HG02943 (cell line): ENCODE data around the gene USP37.

ENCODE experiments used
- ATAC-seq: cut with Tn5 transposase; IDR thresholded peaks from one replicate; pipeline ENCODE4 v1.9.1; 2021; ENCODE audit warnings: mild to moderate bottlenecking, low read depth, moderate library complexity; ENCODE audit not compliant: unreplicated experiment

The USP37 gene

DNA sequence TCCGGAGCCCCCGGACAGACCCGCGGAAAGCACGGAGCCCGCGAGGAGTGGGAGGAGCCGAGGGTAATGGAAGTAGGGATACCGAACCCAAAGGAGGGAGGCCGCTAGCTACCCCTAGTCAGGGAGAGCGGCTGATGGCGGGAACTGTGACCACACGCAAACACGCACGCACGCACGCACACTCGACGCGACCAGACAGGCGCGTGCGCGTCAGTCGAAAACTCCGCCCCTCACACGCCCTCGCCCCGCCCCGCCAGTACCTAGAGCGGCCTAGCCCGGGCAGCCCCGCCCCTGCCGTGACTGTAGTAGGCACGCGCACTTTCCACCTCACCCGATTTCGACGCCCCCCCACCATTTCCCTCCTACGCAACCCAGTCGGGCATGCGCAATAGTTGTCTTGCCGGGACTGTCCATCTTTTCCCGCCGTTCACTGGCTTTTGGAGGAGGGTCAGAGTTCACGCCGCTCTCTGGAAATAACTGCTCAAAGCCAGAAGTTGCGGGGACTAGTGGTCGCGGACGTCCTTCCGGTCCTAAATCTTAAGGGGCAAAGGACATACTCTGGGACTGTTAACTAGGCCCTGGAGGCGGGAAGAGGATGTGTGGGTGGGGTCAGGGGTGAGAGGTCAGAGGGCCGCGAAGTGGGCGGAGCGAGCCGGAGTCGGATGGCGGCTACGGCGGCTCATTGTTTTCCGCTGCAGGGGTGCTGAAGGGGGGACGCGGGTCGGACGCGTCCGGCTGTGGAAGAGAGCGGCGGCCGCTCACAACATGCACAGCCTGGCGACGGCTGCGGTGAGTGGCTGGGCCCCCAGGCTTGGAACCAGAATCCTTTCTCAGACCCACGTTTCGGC lies at the start of gene USP37, which contains the start of gene CNOT9:
USP37 (minus strand) TSS at position 162 of the 848 bp plus-strand sequence. CDS start 9,698 bp downstream, outside the sequence.
CNOT9 (plus strand) TSS at position 650 of the 848 bp plus-strand sequence; CDS start at position 766, 116 bp downstream.
- peak; percentile 78 for ATAC-seq

DNA sequence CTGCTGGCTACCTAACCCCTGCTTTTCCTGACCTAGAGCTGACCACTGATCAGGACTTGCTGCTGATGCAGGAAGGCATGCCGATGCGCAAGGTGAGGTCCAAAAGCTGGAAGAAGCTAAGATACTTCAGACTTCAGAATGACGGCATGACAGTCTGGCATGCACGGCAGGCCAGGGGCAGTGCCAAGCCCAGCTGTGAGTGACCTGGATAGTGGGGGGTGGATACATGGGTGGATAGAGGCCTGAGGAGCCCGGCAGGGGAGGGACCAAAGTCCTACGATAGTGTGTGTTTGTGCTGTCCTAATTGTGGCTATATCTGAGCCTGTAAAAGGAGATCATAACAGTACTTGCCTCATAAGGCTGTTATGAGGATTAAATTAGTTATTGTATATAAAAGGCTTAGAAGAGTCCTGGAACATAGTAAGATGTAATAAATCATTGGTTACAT lies 47.7 kb upstream of the USP37 start:
- no peak for ATAC-seq

DNA sequence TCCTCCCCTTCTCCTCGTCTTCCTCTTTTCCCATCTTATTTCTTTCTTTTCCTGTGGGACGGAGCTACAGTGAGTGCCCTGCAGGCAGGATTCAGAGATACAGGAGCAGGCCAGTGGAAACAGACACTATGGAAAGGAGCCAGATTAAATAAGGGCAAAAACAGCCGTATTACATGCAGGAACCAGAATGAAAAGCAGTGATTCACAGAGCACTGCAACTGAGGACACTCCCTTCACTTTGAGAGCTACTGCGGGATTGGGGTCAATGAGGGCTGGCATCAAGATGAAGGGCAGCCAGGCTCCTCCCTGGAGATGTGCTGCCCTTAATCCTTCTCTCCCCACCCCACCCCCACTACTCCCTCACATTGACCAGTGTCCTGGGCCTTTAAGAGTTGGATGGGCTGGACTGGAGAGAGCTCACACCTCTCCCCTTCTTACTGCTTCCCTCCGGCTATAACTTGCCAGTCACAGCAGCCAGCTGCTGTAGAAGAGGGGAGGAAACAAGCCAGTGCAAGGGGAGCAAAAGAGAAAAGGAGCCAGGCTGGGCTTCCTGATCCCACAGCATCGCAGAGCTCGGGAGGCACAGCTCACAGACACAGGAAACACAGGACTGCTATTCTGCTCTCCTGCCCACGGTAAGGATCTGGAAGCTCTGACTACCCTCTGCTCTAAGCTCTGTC lies 39.4 kb upstream of the USP37 start, which contains the start of gene PLCD4:
PLCD4 (plus strand) TSS at position 464 of the 680 bp plus-strand sequence. CDS start 7,841 bp downstream, outside the sequence.
- no peak for ATAC-seq

- ATAC-seq, result no peak
Measured at GRCh38 chr2:218605432-218605831, 37.3 kb upstream of the USP37 start.

- ATAC-seq, result no peak
Measured at GRCh38 chr2:218585541-218585940, 17.4 kb upstream of the USP37 start.

DNA sequence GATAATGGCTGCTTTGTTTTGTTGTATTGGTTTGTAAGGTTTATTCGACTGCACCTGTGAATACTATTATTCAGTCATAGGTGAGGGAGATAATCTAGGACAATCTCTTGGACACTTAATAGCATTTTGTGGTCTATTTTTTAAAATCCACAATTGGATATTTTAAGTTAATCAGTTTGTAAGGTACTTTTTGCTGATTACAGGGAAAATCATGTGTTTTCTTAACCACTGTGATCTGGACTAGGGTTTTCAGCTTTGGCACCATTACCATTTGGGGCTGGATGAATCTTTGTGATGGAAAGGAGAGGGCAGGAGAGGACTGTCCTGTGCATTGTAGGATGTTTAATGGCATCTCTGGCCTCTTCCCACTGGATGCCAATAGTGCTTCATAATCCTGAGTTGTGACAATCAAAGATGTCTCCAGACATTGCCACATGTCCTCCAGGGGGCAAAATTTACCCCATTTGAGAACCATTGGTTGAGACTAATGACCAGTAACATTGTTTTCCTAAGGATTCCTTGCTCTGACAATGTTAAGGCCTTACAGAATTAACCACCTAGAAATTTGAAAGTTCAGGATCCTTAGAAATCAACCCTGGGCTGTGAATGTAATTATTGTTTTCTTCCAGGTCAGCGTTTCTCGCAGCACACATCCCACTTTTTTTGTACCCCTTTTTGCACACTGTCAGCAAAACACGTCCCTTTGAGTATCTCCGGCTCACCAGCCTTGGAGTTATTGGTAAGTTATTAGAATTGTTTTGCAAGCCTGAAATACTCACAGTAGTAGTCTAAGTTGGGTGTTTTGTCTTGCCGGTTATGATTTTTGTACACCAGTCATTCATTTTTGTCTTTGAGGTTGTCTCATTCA lies 16.1 kb upstream of the USP37 start:
- ATAC-seq, result no peak

DNA sequence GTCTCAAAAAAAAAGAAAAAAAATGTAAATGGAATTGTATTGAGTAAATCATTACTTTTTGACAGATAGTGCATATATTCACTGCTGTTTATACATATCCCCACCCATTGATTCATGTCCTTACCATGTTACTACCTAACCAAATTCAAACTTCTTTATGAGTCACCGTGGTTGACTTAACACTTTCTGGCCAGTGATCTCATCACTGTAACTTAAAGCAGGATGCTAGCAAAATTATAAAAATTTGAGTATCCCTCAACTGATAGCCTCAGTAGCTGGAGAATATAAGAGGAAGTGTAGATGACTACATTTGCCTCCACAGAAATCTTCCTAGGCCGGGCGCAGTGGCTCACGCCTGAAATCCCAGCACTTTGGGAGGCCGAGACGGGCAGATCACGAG lies 13.9 kb upstream of the USP37 start:
- no peak for ATAC-seq

DNA sequence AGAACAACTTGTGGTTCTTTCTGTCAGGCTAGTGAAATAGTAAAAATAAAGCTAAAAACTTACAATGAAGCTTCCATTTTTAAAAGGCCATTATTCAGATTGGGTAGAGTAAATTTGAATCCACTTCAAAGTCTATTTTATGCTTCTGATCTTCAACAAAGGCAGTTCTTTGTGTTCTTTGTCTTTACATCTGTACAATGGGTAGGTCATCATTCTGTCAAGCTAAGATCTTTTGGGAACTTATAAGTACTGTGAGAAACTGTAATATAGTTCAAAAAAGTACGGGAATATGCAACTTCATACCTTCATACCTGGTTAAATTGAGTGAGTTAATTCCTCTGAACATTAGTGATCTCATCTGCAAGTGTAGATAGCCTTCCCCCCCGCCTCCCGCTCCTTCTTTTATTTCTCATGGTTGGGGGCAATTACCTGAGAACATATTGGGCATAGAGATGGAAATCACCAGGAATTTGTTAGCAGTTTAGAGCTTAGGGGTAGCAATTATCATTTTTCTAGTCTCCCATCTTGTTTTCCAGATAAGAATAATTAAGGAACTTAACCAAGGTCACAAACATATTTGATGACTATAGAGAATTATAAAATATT lies 10.2 kb upstream of the USP37 start:
- no peak for ATAC-seq

DNA sequence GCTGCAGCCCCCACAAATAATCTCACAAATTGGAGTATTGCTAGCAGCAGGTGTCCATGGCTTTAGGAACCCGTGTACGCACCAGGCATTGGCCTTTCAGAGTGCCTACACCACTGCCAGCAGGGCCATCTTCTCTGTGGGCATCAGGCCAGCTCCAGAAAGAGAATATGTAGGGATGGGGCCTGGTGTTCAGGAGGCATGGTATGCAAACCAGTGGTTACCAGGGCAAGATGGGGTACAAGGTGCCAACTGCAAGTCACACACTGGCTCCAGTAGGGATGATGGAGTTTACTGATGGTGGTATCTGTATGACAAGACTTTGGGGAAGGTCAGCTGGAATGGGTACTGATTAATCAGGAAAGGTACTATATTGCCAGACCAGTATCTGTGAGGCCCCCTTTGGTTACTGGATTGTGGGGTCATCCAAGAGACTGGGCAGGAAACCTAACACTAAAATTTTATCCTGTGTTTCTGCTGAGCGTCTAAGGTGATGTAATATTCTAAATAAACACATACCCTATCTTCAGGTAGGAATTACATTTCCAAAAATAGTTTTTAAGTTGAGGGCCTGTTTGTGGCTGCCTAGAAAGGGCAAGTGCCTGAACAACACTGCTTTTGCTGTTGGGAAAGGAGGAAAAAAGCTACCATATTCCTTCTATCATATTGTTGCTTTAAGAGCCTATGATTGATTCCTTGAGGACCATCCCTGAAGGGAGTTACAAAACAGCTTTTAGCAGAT lies 9.5 kb upstream of the USP37 start:
- no peak for ATAC-seq

DNA sequence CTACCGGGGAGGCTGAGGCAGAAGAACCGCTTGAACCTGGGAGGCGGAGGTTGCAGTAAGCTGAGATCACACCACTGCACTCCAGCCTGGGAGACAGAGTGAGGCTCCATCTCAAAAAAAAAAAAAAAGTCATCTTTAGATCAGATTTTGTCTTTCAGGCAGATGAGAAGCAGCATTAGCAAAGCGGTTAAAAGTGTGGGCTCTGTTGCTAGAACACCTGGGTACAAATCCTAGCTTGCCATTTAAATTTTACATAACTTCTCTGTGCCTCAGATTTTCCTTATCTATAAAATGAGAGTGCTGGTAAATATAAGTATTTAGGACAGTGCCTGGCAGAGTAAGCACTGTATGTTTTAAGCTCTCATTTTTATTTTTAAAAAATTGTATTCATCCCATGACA lies 8.7 kb upstream of the USP37 start:
- no peak for ATAC-seq

DNA sequence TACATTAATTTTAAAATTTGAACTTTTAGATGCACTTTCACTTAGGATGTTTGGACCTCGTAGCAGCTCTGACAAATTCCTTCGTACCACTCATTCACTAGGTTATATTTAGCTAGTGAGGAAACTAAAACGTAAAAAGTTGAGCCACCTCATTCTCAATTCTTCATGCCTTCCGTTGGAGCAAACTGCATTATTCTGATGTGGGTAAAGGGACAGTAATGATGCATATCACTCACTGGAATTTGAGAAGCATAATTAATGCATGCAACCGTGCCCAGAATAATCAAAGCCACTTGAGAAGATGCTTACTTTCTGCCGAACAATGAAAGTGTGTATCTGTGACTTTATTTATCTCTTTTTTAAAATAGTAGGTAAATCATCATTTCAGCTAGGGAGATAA lies 2.7 kb upstream of the USP37 start:
- no peak for ATAC-seq

DNA sequence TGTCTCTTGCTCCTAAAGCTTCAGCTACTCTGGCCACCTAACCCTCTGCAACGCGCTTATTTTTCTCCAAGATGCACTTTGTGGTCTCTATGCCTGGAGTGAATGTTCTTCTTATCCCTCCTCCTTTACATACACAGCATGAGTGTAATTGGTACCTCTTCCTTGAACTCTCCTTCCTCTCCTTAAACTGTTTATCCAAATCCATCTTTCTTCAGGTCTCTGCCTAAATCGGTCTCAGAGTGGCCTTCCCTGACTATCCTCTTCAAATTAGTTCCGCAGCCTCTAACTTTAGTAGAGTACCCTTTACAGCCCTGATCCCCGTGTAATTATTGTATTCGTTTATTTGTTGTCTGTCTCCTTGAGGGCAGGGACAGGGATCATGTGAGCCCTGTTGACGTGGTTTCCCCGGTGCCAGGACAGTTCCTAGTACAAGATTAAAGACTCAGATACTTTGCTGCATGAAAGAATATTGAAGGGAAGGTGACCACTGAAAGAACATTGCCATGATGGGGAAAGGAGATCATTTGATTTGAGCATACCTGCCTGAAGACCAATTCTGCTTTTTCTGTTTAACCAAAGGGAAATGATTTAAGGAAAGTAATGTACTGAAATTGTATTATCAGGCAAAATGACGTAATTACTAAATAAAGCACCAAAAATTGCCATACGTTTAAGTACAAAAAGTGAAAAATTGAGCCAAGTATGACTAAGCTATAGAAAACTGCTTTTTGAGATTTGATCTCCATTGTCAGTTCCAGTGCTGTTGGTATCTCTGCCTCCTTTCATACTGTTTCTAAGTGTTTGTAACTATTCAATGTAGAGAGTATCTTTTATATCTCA lies 1.7 kb upstream of the USP37 start:
- ATAC-seq, result no peak

DNA sequence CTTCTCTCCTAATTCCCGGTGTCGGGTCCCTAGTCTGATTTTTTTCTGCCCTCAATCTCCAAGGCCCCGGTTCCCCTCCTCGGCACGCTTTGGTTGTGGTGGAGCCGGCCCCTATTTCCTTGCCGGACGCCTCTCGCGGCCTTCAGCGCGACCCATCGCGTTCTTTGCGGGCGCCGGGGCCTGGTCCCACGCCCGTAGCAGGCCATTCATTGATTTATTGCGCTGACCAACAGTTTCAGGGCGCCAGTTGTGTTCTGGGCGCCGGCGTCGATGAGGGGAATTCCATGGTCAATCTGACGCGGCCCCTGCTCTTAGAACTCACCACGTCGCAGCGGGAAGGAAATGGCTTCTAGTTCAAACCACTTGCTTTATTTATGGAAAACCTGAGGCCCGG lies 884 bp upstream of the USP37 start:
- ATAC-seq, result peak; percentile 20

- peak; percentile 36 for ATAC-seq
Measured at GRCh38 chr2:218567797-218568189, 358 bp downstream of the USP37 start.

DNA sequence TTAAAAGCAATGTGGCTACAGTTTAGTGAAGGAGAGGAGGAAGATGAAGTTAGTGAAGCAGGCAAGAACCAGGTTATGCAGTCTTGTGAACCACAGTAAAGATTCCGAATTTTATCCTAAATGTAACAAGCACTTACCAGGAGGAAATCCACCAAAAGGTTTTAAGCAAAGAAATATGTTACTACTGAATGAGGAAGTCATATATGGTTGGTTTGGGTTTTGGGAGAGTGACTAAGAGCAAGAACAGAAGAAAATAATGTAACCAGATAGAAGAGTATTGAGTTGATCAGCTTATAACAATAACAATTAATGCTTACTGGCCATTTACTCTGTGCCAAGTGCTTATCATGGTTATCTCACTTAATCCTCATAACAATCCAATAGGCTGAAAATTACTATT lies 1.9 kb downstream of the USP37 start:
- no peak for ATAC-seq

GRCh38 chr2:218564056-218564455 lies 4.1 kb downstream of the USP37 start:
- no peak for ATAC-seq

DNA sequence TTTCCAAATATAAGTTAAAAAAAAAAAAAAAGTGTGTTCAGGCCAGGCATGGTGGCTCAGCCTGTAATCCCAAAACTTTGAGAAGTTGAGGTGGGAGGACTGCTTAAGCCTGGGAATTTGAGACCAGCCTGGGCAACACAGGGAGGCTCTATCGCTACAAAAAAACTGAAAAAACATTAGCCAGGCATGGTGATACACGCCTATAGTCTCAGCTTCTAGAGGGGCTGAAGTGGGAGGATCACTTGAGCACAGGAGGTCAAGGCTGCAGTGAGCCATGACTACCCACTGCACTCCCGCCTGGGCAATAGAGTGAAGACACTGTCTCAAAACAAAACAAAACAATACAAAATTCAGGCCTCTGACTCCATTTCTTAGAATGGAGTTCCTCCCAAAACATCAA lies 9.2 kb downstream of the USP37 start:
- ATAC-seq, result no peak

- ATAC-seq, result no peak
Measured at GRCh38 chr2:218557941-218558340, 10.2 kb downstream of the USP37 start.

GRCh38 chr2:218555527-218555926 lies 12.6 kb downstream of the USP37 start:
- ATAC-seq, result no peak
